Neural progenitor cell (in vitro differentiated cells): ENCODE measurements around the gene E2F1. TPM values are rescaled to one million over a fixed set of nuclear protein-coding genes. Genes with fewer than 3 reads are reported as not detected.

Experiments
- DNase-seq: peaks from one replicate; pipeline ENCODE4 v3.0.0-alpha.2; 2016; ENCODE audit warnings: low spot score
- H2AFZ ChIP-seq: fragments of 200-600 bp; sonication (generic); replicated peaks from 2 replicates; pipeline ENCODE4 v1.6.1; 2016; ENCODE audit warnings: antibody characterized with exemption
- H3F3A ChIP-seq: fragments of 200-600 bp; sonication (generic); 2 replicates; pipeline ENCODE4 v1.6.1; 2016; ENCODE audit warnings: antibody characterized with exemption, low read depth
- H3K27ac ChIP-seq: fragments of 200-600 bp; sonication (generic); 2 replicates; pipeline ENCODE4 v1.5.1; 2016; ENCODE audit warnings: mild to moderate bottlenecking
- H3K27me3 ChIP-seq: fragments of 200-600 bp; sonication (generic); 2 replicates; pipeline ENCODE4 v1.6.1; 2016; ENCODE audit warnings: mild to moderate bottlenecking, moderate library complexity
- H3K36me3 ChIP-seq: fragments of 200-600 bp; sonication (generic); 2 replicates; pipeline ENCODE4 v1.5.1; 2016
- H3K4me1 ChIP-seq: fragments of 200-600 bp; sonication (generic); 2 replicates; pipeline ENCODE4 v1.6.1; 2016; ENCODE audit warnings: mixed run types
- H3K4me2 ChIP-seq: fragments of 200-600 bp; sonication (generic); 2 replicates; pipeline ENCODE4 v1.6.1; 2016
- H3K4me3 ChIP-seq: fragments of 200-600 bp; sonication (generic); 2 replicates; pipeline ENCODE4 v1.5.1; 2016
- H3K79me2 ChIP-seq: fragments of 200-600 bp; sonication (generic); 2 replicates; pipeline ENCODE4 v1.6.1; 2016; ENCODE audit warnings: low read depth
- H3K9ac ChIP-seq: fragments of 200-600 bp; sonication (generic); 2 replicates; pipeline ENCODE4 v1.6.1; 2016
- H3K9me3 ChIP-seq: fragments of 200-600 bp; sonication (generic); 2 replicates; pipeline ENCODE4 v1.5.1; 2016; ENCODE audit warnings: low read depth
- H4K20me1 ChIP-seq: fragments of 200-600 bp; sonication (generic); 2 replicates; pipeline ENCODE4 v1.6.1; 2016; ENCODE audit warnings: low read depth
- H3K27ac Mint-ChIP-seq: 3 replicates; pipeline ENCODE4 v1.8.0; 2021; ENCODE audit warnings: mixed read lengths
- H3K27me3 Mint-ChIP-seq: 2 replicates; pipeline ENCODE4 v1.8.0; 2022; ENCODE audit warnings: low read depth, mild to moderate bottlenecking, inconsistent platforms, moderate library complexity, mixed read lengths; ENCODE audit not compliant: insufficient read depth
- H3K36me3 Mint-ChIP-seq: 3 replicates; pipeline ENCODE4 v1.8.0; 2021; ENCODE audit warnings: mixed read lengths
- H3K4me1 Mint-ChIP-seq: 3 replicates; pipeline ENCODE4 v1.8.0; 2021; ENCODE audit warnings: mixed read lengths
- H3K4me3 Mint-ChIP-seq: 3 replicates; pipeline ENCODE4 v1.8.0; 2021; ENCODE audit warnings: mild to moderate bottlenecking, moderate library complexity, mixed read lengths
- H3K9me3 Mint-ChIP-seq: 3 replicates; pipeline ENCODE4 v1.8.0; 2020; ENCODE audit warnings: mixed read lengths
- EZH2 ChIP-seq: fragments of 200-600 bp; sonication (generic); IDR thresholded peaks from 2 replicates; pipeline ENCODE4 v1.6.1; 2017; ENCODE audit warnings: antibody characterized with exemption, mild to moderate bottlenecking, moderate library complexity
- EZH2phosphoT487 ChIP-seq: fragments of 200-600 bp; sonication (generic); IDR thresholded peaks from 2 replicates; pipeline ENCODE4 v1.6.1; 2017; ENCODE audit warnings: antibody characterized with exemption
- total RNA-seq: library from RNA; depleted of rRNA; stranded (reverse); fragments of >200 nt; gene quantifications from 2 replicates; pipeline ENCODE4 v1.2.3, GENCODE V29; 2015; ENCODE audit warnings: low replicate concordance
- TF ChIP-seq, protein P1 (sequence below): fragments of 200-600 bp; sonication (generic); IDR thresholded peaks from 2 replicates; pipeline ENCODE4 v1.5.1; 2017; ENCODE audit warnings: antibody characterized with exemption, mild to moderate bottlenecking

The E2F1 gene
- total RNA-seq, 1 donor from 2014 or later = 9.7 TPM

DNA sequence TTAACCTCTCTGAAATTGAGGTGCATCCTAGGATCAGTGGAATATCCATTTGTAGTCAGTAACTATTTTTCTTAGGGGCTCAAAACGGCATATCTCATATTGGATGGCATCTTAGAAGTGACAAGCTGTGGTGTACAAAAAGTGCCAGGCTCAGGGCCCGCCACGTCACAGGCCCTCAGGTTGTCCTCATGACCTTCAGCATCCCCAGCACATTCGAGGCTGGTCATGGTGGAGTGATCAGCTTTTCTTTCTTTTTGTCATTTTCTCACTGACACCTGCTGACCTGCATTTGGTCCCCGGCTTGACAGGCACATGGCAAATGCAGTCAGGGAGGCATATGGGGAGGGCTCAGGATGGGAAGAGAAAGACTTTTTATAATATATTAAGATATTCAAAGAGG, 7.1 kb upstream of the E2F1 start:
- Histone ChIP-seq H3K9ac (no peak overlapping the region), H3K79me2 (no peaks in the 10 kb centered on the region), H3K9me3 (no peaks in the 10 kb centered on the region), H2AFZ (no peak overlapping the region), H3F3A (peaks cover 21% of the 10 kb centered on the region), H3K4me1 (peaks cover 19% of the 10 kb centered on the region), H3K36me3 (no peaks in the 10 kb centered on the region), H4K20me1 (no peaks in the 10 kb centered on the region), H3K27me3 (no peaks in the 10 kb centered on the region), H3K4me2 (peak overlapping the region; percentile 45), H3K27ac (no peak overlapping the region), H3K4me3 (no peak overlapping the region)
- TF ChIP-seq EZH2phosphoT487 = no peak
- TF ChIP-seq, protein P1, sequence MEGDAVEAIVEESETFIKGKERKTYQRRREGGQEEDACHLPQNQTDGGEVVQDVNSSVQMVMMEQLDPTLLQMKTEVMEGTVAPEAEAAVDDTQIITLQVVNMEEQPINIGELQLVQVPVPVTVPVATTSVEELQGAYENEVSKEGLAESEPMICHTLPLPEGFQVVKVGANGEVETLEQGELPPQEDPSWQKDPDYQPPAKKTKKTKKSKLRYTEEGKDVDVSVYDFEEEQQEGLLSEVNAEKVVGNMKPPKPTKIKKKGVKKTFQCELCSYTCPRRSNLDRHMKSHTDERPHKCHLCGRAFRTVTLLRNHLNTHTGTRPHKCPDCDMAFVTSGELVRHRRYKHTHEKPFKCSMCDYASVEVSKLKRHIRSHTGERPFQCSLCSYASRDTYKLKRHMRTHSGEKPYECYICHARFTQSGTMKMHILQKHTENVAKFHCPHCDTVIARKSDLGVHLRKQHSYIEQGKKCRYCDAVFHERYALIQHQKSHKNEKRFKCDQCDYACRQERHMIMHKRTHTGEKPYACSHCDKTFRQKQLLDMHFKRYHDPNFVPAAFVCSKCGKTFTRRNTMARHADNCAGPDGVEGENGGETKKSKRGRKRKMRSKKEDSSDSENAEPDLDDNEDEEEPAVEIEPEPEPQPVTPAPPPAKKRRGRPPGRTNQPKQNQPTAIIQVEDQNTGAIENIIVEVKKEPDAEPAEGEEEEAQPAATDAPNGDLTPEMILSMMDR = no peak
- no peak for TF ChIP-seq EZH2
- H3K36me3 Mint-ChIP-seq = peaks cover under 1% of the 10 kb centered on the region
- DNase-seq = no peak
- H3K4me1 Mint-ChIP-seq = peaks cover 31% of the 10 kb centered on the region
- peaks cover 9% of the 10 kb centered on the region for H3K9me3 Mint-ChIP-seq
- H3K27me3 Mint-ChIP-seq = peaks cover 6% of the 10 kb centered on the region
- no peak overlapping the region for H3K4me3 Mint-ChIP-seq
- peak overlapping the region; percentile 76 for H3K27ac Mint-ChIP-seq

DNA sequence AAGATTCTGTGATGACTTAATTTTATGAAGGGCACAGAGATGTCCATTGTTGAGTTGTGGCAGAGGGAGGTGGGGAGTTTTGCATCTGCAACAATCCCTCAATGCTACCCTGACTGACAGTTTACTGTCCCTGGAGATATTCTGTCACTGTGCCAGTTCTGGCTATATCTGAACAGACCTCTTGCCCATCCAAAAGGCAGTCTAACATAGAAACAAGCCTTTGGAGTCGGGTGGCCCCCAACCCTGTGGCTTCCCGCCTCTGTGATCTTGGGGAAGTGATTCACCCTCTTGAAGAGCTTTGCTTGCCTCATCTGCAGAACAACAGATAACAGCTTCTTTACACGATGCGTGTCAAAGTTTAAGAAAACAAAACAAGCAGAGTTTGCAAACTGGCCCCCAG, 3.8 kb upstream of the E2F1 start:
- peaks cover 29% of the 10 kb centered on the region for H3K4me1 ChIP-seq
- H4K20me1 ChIP-seq = peaks cover 7% of the 10 kb centered on the region
- H3K4me1 Mint-ChIP-seq = peaks cover 37% of the 10 kb centered on the region
- TF ChIP-seq EZH2 = no peak
- no peak for TF ChIP-seq EZH2phosphoT487
- TF ChIP-seq, protein P1 = no peak
- H3K4me3 ChIP-seq = no peak overlapping the region
- no peaks in the 10 kb centered on the region for H3K9me3 Mint-ChIP-seq
- H3K9ac ChIP-seq = no peak overlapping the region
- no peak overlapping the region for H3K4me3 Mint-ChIP-seq
- H3K36me3 ChIP-seq = no peaks in the 10 kb centered on the region
- no peak overlapping the region for H3K4me2 ChIP-seq
- H3K27me3 ChIP-seq = no peaks in the 10 kb centered on the region
- peaks cover 35% of the 10 kb centered on the region for H3F3A ChIP-seq
- H3K27ac ChIP-seq = no peak overlapping the region
- peaks cover 7% of the 10 kb centered on the region for H3K79me2 ChIP-seq
- no peak overlapping the region for H2AFZ ChIP-seq
- H3K27ac Mint-ChIP-seq = peak overlapping the region; percentile 82
- H3K27me3 Mint-ChIP-seq = peaks cover 6% of the 10 kb centered on the region
- no peaks in the 10 kb centered on the region for H3K36me3 Mint-ChIP-seq
- no peaks in the 10 kb centered on the region for H3K9me3 ChIP-seq
- DNase-seq = no peak

DNA sequence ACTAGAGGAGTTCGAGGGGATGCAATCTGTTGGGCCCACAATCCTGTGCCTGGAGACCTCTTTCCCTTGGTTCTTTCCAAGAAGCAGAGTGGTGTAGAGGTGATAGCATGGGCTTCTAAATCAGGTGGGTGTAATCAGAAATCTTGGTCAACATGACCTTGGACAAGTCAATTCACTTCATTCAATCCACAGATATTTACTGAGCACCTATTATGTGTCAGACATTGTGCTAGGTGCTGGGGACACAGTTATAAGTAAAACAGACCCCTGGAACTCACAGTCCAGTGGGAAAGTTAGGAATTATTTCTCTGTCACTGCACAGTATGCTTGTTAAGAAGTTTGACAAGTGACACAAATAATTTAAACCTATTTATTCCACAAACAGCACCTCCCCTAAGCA, 3.3 kb upstream of the E2F1 start:
- DNase-seq = no peak
- peaks cover 12% of the 10 kb centered on the region for H4K20me1 ChIP-seq
- Mint-ChIP-seq H3K27ac (no peak overlapping the region), H3K9me3 (no peaks in the 10 kb centered on the region), H3K4me1 (peaks cover 38% of the 10 kb centered on the region), H3K4me3 (no peak overlapping the region), H3K27me3 (peaks cover 6% of the 10 kb centered on the region), H3K36me3 (no peaks in the 10 kb centered on the region)
- TF ChIP-seq, protein P1 = no peak
- TF ChIP-seq EZH2 = no peak
- no peak for TF ChIP-seq EZH2phosphoT487
- H3K9ac ChIP-seq = no peak overlapping the region
- H3K4me3 ChIP-seq = no peak overlapping the region
- no peak overlapping the region for H2AFZ ChIP-seq
- H3K27ac ChIP-seq = no peak overlapping the region
- H3K27me3 ChIP-seq = no peaks in the 10 kb centered on the region
- H3K9me3 ChIP-seq = no peaks in the 10 kb centered on the region
- H3K79me2 ChIP-seq = peaks cover 12% of the 10 kb centered on the region
- H3K4me1 ChIP-seq = peaks cover 31% of the 10 kb centered on the region
- H3K4me2 ChIP-seq = no peak overlapping the region
- H3K36me3 ChIP-seq = no peaks in the 10 kb centered on the region
- peaks cover 36% of the 10 kb centered on the region for H3F3A ChIP-seq
